HG03520 (cell line): Measurements from ENCODE around the gene CCDC160.
"Not testable (repeated sequence)": the region's sequence is repeated elsewhere in the genome, so short reads cannot be mapped to it uniquely, and the experiment has no call there.

Experiments used
- ATAC-seq: cut with Tn5 transposase; IDR thresholded peaks from one replicate; pipeline ENCODE4 v1.9.1; 2021; ENCODE audit warnings: mild to moderate bottlenecking, moderate library complexity; ENCODE audit not compliant: unreplicated experiment

CCDC160 gene

DNA sequence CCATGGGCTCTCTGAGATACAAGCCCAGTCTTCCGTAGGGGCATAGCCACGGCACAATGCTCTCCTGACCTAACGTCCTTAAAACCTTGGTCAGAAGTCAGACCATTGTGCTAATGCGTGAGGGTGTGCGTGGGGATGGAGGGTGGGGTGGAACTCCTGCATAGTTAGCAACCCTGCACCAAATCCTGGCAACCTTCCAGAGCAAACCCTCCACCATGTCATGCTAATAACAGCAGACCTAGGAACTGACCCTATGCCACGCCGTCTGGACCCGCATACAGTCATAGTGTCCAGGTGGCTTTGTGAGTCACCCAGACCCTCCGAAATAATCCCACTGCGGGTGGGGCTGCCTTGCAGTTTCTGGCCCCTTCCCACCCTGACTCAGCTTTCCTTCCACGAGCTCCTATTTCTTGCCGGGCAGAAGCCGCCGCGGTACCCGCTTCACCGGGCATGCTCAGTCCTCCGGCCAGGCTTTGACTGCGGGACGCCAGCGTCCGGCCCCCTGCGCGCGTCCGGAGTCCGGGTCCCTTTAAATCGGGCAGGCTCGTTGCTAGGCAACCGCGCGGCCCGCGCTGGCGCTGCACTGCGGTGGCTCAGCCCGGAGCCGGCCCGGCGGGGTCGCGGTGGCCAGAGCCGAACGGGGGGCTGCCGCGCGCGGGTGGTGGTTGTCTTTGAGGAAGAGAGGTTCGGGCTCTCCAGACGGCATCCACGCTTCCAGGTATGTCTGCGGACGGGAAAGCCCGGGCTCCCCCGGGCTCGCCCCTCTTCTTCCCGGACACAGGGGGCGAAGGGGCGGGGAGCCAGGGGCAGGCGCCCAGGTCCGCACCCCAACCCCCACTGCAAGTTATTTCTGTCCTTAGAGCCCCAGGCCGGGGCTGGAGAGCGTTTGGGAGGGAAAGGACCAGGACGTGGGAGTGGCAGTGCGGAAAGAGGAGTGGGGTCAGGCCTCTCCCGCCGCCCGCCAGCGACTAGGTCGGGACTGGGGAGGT, at the start of gene CCDC160:
CCDC160 (plus strand) TSS at position 557 of the 989 bp plus-strand sequence. CDS start 7,619 bp downstream, outside the sequence.
- no peak for ATAC-seq

DNA sequence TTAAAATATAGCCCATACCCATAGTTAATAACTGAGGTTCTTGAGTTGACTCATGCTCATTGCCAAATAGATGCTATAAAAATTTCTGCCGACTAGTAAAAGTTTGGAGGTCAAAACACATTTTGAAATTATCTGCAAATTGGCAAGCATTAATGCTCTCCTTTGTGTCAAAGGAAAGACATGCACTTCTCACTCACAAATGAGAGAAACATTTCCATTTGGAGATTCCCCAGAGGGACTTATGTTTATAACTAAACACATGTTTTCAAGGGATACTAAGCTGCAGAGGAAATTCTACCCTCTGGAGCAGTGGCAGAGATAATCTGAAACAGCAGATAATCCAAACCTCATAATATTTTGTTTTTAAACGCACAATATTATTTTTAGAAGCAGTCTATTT, 45.7 kb upstream of the CCDC160 start:
- no peak for ATAC-seq

DNA sequence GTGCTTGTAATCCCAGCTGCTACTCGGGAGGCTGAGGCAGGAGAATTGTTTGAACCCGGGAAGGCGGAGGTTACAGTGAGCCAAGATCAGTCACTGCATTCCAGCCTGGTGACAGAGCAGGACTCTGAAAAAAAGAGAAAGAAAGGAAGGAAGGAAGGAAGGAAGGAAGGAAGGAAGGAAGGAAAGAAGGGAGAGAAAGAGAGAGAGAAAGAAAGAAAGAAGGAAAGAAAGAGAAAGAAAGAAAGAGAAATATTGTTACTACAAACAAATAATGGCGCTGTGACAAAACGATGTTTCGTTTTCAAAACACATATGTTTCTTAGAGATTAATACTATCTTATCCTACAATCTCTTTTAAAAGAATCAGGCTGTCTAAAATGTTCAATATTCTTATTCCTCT, 42.1 kb upstream of the CCDC160 start:
- ATAC-seq: no peak

DNA sequence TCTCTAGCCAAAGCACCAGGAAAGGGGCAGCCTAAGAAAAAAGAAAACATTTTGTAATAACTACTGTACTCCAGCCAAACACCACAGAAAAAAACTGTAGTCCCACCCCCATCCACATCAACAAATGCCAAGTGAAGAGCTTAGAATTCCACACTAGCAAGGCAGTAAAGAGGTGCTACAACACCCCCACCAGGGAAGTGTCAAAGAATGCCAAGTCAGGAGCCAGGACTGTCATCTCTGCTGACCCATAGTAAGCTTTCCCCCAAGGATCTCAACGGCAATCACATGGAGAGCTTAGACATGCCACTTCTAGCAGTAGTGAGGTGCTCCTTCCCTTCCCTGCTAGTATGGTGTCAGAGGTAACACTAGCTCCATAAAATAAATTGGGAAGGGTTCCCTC, 34.4 kb upstream of the CCDC160 start:
- ATAC-seq: no peak

DNA sequence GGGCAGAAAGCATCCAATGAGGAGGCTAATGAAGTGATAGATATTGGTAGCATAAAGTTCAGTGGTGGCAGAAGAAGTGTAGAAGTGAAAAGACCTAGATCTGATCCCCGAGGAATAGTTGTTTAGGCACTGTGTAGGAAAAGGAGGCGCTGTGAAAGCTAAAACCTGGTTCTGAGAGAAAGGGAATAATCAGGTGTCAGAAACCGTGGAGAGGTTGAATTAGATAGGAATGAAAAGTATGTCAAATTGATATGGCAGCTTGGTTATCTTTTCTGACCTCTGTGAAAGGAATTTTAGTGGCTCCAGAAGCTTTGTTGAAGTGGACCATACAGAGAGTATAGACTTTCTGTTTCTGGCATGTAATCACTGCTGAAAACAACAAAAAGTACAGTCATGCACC, 30.8 kb upstream of the CCDC160 start:
- ATAC-seq: no peak

DNA sequence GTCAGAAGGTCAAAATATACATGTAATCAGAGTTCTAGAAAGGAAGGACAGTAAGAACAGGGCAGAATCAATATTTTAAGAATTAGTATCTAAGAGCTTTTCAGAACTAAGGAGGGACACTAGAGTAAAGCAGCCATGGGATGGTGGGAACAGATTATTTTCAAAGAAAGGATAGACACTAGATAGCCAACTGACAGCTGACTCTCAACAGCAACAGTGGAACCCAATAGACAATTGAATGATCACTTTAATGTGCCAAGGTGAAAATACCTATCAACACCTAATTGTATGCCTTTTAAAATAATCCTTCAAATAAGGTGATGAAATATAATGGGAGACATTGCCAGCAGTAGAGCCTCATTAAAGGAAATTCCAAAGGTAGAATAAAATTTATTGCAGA, 26.5 kb upstream of the CCDC160 start:
- no peak for ATAC-seq

DNA sequence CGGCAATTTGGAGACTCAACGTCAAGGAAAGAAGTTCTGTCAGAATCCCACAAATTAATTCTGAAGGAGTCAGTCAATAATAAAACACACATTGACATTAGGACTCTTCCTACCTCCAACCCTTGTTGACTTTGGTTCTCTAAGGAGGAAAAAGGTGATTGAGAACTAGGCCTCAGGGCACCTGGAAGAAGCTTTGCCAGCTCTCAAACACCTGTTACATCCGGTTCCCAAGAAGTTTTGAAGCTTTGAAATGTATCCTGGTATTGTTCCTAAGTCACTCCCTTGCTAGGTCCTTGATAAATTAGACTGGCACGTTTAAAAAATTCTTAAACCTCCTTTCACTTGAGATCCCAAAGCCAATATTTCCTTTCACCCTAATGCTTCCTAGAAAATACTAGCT, 1.7 kb upstream of the CCDC160 start:
- no peak for ATAC-seq

DNA sequence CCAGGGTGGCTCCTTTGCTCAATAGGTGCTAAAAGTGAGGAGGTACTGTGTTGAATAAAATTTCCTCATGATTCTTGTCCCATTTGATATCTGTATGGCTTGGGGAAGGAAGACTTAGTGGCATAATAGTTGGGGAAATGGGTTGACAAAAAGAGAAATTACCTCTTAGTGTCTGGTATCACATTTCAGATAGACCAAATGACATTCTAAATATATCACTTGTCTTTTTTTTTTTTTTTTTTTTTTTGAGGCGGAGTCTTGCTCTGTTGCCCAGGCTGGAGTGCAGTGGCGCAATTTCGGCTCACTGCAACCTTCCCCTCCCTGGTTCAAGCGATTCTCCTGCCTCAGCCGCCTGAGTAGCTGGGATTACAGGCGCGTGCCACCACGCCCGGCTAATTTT, 1.2 kb downstream of the CCDC160 start:
- ATAC-seq: not testable (repeated sequence)

DNA sequence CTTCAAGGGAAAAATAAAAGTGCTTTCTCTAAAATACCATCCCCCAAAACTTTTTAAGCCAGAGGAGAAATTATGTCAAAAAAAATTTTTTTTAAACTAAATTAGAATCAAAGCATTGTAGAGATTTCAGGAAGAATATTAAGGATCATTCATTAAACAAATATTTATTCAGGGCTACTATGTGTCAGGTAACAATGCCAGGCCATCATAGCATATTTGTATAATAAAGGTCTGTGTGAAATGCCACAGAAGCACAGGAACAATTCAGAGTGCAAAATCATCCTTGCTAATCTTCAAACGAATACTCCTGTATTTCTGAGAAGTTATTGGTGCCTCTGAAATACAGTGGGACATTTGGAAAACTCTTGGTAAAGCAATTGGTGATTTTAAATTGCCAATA, 2.0 kb downstream of the CCDC160 start:
- ATAC-seq: no peak

DNA sequence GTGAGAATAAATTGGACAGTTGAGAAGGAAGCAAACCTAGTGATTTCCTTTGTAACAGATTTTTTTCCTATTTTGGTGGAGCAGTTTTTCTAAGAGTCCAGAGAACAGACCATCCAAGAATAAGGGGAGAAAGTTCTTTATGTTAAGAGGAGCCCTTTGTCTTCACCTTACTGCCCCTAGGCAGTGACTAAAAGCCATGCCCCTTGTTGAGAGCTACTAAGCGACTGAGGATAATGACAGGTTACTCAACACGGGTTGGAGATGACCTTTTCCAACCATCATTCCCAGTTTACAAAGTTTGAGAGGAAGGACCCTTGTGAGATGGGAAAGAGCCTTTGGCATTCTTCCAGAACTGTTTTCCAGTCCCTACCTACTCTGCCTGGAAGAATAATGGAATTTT, 3.2 kb downstream of the CCDC160 start:
- ATAC-seq: no peak

DNA sequence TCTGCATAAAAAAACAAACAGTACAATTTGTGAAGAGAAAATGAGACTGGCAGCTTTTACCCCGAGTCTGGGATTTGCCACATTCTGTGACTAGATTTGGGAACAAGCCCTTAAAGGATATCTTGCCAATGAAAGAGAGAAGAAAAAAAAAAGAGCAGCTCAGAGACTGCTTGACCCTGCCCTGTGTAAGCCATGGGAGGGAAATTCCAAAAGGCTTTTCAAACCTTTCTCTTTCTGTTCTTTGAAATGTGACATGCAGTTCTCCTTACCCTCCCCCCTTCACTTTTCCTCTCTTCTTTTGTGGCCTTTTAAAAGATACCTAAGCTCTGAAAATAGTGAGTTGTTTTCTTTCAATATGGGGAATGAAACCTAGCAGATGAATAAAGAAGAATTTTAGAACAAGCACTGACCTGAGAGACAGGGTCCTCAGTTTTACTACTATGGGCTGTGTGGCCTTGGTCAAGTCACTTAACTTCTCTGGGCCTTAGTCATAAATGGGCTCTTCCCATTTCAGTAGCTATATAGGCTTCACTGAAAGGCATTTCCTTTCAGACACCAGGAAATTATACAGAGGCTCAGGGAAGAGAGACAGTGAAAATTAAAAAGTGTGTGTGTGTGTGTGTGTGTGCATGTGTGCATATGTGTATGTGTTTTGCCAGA, 5.1 kb downstream of the CCDC160 start:
- no peak for ATAC-seq

DNA sequence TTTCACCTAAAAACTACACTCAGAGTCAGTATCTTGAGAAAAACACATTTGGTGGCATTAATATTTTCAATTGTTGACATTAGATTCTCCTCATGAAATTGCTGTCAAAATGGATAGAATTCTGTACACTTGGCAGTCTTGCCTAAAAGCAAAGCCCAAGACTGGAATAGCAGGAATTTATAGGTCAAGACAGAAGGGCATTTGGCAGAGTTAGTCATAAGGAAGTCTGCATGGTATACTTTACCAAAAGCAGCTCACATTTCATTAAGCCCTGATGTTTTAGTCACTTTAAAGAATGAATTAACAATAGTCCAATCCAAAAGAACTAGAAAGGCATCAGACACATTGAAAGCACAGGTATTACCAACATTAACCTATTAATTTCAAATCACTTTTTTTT, 7.1 kb downstream of the CCDC160 start:
- ATAC-seq: no peak

DNA sequence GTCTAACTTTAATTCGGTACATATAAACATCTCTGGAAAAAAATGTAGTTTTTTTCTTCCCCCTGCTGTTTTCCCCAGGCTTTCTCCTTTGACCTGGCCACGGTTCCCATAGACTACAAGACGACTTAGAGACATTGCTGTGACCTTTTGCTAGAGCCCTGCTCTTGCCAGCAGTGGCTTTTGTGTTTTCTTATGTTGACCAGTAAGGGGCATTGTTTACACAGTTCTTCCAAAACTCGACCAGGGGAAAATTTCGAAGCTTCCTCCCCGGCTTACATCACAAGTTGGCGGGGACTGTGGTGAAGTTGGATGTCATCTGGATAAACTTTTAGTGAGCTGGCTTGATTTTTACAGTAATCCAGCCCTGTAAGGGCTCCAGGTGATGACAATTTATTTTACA, 9.3 kb downstream of the CCDC160 start:
- no peak for ATAC-seq

DNA sequence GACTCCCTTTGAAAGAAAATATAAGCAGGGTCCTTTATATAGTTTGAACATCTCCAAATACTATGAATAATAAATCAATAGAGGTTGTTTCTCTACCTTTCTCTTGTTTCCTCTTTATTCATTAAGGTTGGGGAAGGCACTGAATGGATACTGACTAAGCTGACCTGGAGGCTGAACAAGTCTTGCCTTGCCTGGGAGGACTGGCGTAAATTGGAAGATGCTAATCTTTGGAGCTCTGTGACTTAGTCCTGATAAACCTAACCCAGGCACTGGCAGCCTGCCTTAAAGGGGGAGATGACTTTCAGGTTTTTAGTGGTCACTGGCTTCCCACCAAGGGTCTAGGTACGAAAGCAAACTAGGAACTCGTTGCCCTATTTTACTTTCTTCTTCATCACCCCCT, 10.5 kb downstream of the CCDC160 start:
- no peak for ATAC-seq

DNA sequence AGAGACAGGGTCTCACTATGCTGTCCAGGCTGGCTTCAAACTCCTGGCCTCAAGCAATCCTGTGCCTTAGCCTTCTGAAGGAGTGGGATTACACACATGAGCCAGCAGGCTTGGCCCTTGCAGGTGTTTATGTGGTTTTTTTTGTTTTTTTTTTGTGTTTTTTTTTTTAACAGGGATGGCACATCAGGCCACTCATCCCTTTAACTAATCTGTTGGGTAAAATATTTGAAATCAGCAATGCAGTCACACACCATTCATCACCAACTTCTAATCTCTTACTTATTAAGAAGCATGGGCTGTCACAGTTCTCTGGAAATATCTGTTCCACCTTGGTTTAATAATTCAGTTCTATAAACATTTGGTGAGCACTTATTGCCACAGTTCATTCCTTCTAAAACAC, 12.3 kb downstream of the CCDC160 start:
- ATAC-seq: no peak

DNA sequence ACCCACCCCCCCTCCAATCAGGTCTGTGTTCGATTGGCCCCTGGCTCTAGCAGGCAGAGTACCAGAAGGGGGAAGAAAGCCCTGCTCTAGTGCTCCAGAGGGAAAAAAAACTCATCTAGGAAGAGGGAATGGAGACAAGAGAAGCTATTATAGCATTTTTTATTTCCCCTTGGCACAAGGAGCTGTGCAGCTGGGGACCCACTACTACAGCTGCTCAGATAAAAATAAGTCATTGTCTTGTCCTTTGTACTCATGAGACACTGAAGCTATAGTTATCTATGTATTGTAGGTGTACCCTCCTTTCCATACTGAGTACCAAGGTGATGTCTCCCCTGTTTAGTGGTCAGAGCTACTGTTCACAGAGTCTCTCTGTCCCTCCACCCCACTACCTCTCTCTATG, 14.3 kb downstream of the CCDC160 start:
- no peak for ATAC-seq

DNA sequence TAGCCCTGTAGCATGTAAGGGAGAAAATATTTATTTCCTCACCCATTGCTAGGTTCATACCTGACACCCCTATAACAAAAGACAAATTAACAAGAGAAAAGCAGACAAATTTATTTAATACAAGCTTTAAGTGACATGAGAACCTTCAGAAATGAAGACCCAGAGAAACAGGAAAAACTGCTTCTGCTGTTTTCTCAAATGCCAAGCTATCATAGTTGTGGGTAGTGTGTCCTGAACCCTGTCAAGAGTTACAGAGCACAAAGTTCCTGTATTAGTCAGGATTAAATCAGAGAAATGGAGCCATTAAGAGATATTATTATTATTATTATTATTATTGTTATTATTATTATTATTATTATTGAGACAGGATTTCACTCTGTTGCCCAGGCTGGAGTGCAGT, 17.5 kb downstream of the CCDC160 start:
- ATAC-seq: no peak

DNA sequence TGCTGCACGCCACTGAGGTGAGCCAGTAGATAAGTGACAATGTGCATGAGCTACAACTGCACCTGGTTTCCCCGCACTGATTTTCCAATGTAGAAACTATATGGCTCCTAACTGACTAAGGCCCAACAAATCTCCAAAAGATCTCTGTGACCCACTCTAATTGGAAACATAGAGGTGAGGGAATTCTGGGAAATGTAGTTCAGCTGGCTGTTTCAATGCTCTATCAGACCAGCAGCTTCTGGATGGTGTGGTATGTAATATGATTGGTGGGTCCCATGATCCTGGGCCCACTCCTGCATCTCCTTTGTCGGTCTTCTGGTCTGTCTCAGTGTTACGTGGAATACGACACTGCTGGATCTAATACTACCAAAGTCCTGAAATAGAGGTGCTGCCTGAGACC, 18.6 kb downstream of the CCDC160 start:
- no peak for ATAC-seq

DNA sequence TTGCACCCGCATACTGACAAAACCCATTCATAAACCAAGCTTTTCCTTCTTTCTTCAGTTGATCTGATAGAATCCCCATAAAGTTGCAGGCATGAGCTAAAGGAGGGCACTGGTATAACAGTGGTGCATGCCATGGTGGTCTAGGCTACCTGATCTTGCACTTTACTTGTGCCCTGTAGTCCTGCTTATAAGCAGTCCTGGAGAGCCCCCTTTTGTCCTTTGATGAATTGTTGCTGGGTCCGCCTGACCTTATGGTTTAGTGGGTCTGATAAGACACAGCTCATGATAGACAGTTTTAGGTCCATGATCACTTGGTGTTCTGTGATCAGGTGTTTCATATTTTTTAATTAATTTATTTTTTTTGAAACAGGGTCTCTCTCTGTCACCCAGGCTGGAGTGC, 19.7 kb downstream of the CCDC160 start:
- ATAC-seq: no peak

DNA sequence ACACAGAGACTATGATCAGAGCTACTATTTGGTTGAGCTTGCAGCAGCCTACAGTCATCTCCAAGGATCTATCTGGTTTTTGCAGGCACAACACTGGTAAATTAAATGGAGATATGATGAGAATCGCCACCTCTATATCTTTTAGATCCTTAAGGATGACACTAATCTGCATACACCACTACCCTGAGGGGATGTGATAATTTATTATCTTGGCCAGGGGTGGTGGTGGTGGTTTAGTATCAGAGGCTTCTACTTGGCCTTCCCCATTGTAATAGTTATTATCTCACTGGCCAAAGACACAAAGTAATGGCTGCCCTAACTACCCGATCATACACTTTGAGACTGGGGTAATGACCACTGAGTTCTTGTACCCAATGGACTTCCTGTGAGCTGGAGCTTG, 21.2 kb downstream of the CCDC160 start:
- no peak for ATAC-seq

DNA sequence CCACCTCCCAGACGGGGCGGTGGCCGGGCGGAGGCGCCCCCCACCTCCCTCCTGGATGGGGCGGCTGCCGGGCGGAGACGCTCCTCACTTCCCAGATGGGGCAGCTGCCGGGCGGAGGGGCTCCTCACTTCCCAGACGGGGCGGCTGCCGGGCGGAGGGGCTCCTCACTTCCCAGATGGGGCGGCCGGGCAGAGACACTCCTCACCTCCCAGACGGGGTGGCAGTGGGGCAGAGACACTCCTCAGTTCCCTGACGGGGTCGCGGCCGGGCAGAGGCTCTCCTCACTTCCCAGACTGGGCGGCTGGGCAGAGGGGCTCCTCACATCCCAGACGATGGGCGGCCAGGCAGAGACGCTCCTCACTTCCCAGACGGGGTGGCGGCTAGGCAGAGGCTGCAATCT, 49.0 kb downstream of the CCDC160 start:
- not testable (repeated sequence) for ATAC-seq

DNA sequence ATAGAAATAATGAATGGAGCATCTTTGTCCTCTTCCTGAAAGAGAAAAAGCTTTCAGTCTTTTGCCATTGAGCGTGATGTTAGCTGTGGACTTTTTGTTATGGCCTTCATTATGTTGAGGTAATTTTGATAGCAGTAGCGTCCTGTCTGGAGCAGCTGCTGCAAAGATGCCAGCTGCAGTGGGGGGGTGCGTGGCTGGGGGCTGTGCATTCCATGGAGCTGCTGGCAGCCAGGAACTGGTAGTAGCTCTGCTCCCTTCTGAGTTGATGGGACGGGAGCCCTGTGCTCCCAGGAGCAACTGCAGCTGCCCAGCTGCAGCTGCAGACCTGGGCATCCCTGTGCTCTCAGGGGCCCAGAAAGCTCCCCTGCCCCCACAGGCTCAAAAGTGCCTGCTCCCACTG, 50.4 kb downstream of the CCDC160 start:
- no peak for ATAC-seq
